Ishikawa (cell line): ENCODE results near the gene HOXC4.
A peak's percentile ranks its signal among the peaks of the same experiment; 100 is the strongest.

ENCODE experiments used
- CEBPB ChIP-seq: IDR thresholded peaks from 2 replicates; pipeline ENCODE4 v1.6.1; 2012
- CREB1 ChIP-seq: IDR thresholded peaks from 2 replicates; pipeline ENCODE4 v1.6.1; 2012; ENCODE audit warnings: low read depth
- EGR1 ChIP-seq: IDR thresholded peaks from 2 replicates; pipeline ENCODE4 v1.6.1; 2012
- EP300 ChIP-seq: IDR thresholded peaks from 2 replicates; pipeline ENCODE4 v1.6.1; 2012; ENCODE audit warnings: borderline replicate concordance
- FOXM1 ChIP-seq: IDR thresholded peaks from 2 replicates; pipeline ENCODE4 v1.6.1; 2012; ENCODE audit warnings: low read depth, borderline replicate concordance
- MAX ChIP-seq: IDR thresholded peaks from 2 replicates; pipeline ENCODE4 v1.6.1; 2012
- NFIC ChIP-seq: IDR thresholded peaks from 2 replicates; pipeline ENCODE4 v1.6.1; 2012
- RAD21 ChIP-seq: IDR thresholded peaks from 2 replicates; pipeline ENCODE4 v1.6.1; 2012; ENCODE audit warnings: low read depth
- REST ChIP-seq: IDR thresholded peaks from 2 replicates; pipeline ENCODE4 v1.6.1; 2012; ENCODE audit warnings: low read depth, mild to moderate bottlenecking
- TAF1 ChIP-seq: IDR thresholded peaks from 2 replicates; pipeline ENCODE4 v1.6.1; 2012; ENCODE audit warnings: low read depth, mild to moderate bottlenecking
- TCF12 ChIP-seq: IDR thresholded peaks from 2 replicates; pipeline ENCODE4 v1.6.1; 2012; ENCODE audit warnings: low read depth
- TEAD4 ChIP-seq: IDR thresholded peaks from 2 replicates; pipeline ENCODE4 v1.6.1; 2012
- USF1 ChIP-seq: IDR thresholded peaks from 2 replicates; pipeline ENCODE4 v1.6.1; 2012
- YY1 ChIP-seq: IDR thresholded peaks from 2 replicates; pipeline ENCODE4 v1.6.1; 2012; ENCODE audit warnings: low read depth
- ZBTB7A ChIP-seq: IDR thresholded peaks from 2 replicates; pipeline ENCODE4 v1.6.1; 2012; ENCODE audit warnings: low read depth

The HOXC4 gene

GRCh38 chr12:54039417-54040147 lies 14.1 kb upstream of the HOXC4 start:
- TF ChIP-seq YY1 (no peak), EP300 (no peak), TEAD4 (no peak), TCF12 (no peak), FOXM1 (no peak), MAX (no peak), REST (no peak), RAD21 (no peak), CEBPB (no peak), CREB1 (no peak), TAF1 (no peak), USF1 (no peak), EGR1 (no peak), NFIC (no peak), ZBTB7A (no peak)

- no peak for TF ChIP-seq CREB1
- peak; percentile 87 for TF ChIP-seq USF1
- no peak for TF ChIP-seq CEBPB
- TF ChIP-seq TCF12, result no peak
- TF ChIP-seq ZBTB7A, result no peak
These were observed 13.5 kb upstream of the HOXC4 start for GRCh38 chr12:54040148-54040494.

GRCh38 chr12:54040648-54041047 lies 13.0 kb upstream of the HOXC4 start:
- TF ChIP-seq MAX (no peak), NFIC (no peak), EGR1 (no peak), USF1 (no peak), TAF1 (no peak), ZBTB7A (no peak), EP300 (no peak), CREB1 (no peak), YY1 (no peak), TEAD4 (no peak), TCF12 (no peak), RAD21 (no peak), CEBPB (no peak), FOXM1 (no peak), REST (no peak)

GRCh38 chr12:54041097-54041690 lies 12.4 kb upstream of the HOXC4 start:
- no peak for TF ChIP-seq MAX
- TF ChIP-seq ZBTB7A, result no peak
- no peak for TF ChIP-seq CREB1
- TF ChIP-seq EP300, result no peak
- no peak for TF ChIP-seq YY1
- no peak for TF ChIP-seq USF1
- no peak for TF ChIP-seq TEAD4
- TF ChIP-seq RAD21, result no peak
- TF ChIP-seq TAF1, result no peak
- TF ChIP-seq TCF12, result no peak
- no peak for TF ChIP-seq NFIC
- no peak for TF ChIP-seq CEBPB
- TF ChIP-seq REST, result no peak
- no peak for TF ChIP-seq FOXM1
- TF ChIP-seq EGR1, result no peak
